NK-92 (cell line): ENCODE data around the gene DNAH8.

Experiments used
- DNase-seq: peaks from one replicate; lab custom pipeline; 2025; ENCODE audit not compliant: unreplicated experiment; lab: John Stamatoyannopoulos, UW

The DNAH8 gene

GRCh38 chr6:39062014-39062740, 347.1 kb downstream of the DNAH8 start:
- no peak for DNase-seq

- no peak for DNase-seq
Measured at GRCh38 chr6:39063526-39063925, 348.4 kb downstream of the DNAH8 start.

GRCh38 chr6:39065561-39065960, 350.4 kb downstream of the DNAH8 start:
- DNase-seq, result no peak

GRCh38 chr6:39068391-39068790, 353.3 kb downstream of the DNAH8 start:
- DNase-seq, result no peak

- DNase-seq, result no peak
Measured at GRCh38 chr6:39072830-39073229, 357.7 kb downstream of the DNAH8 start.

GRCh38 chr6:39073471-39074355, 358.6 kb downstream of the DNAH8 start:
- DNase-seq, result no peak

- no peak for DNase-seq
Measured at GRCh38 chr6:39074486-39074885, 359.4 kb downstream of the DNAH8 start.

- DNase-seq, result no peak
Measured at GRCh38 chr6:39075010-39075686, 360.0 kb downstream of the DNAH8 start.

- no peak for DNase-seq
Measured at GRCh38 chr6:39075807-39076622, 360.9 kb downstream of the DNAH8 start.

- DNase-seq, result no peak
Measured at GRCh38 chr6:39076623-39077535, 361.8 kb downstream of the DNAH8 start.

- DNase-seq, result no peak
Measured at GRCh38 chr6:39077882-39078594, 362.9 kb downstream of the DNAH8 start.

GRCh38 chr6:39078695-39079094, 363.6 kb downstream of the DNAH8 start:
- no peak for DNase-seq

GRCh38 chr6:39079197-39080125, 364.4 kb downstream of the DNAH8 start:
- no peak for DNase-seq
